NCI-H1436 (cell line): ENCODE data around the gene SH3PXD2A.
"Not testable (repeated sequence)": the region's sequence is repeated elsewhere in the genome, so short reads cannot be mapped to it uniquely, and the experiment has no call there.

Experiments used
- DNase-seq: peaks from one replicate; lab custom pipeline; 2025; lab: John Stamatoyannopoulos, UW

SH3PXD2A gene

DNA sequence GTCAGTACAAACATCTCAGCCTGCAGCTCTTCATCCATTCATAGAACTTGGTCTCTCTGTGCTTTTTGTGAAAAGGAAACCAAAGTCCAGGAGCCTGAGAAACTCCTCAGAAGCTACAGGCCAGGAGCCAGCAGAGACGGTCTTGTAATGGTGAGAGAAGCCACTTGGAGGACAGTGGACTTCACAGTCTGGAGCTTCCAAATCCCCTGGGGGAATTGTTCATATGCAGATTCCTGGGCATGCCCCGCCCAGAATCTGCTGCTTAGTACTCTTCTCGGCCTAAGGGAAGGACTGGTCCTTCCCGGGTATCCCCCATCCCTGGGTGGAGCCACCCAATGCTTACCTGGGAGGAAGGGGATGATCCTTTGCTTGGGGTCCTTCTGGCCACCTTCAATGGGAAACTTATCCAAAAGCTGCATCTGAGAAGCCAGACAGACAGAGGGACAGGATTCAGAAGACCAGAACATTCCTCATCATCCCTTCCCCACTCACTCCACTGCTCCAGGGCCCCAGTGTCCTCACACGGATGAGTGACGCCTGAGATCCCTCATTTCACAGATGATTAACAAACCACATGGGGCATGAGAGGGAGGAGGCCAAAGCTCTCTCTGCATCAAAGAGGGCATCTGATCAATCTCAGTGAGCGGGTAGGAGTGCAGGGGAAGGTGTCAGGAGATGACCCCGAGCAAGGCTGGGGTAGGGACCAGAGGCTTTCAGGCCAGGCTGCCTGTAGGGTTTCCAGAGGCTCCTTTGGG, 88.4 kb downstream of the SH3PXD2A start:
- no peak for DNase-seq

- DNase-seq: no peak
Measured at GRCh38 chr10:103765981-103766380, 89.4 kb downstream of the SH3PXD2A start.

DNA sequence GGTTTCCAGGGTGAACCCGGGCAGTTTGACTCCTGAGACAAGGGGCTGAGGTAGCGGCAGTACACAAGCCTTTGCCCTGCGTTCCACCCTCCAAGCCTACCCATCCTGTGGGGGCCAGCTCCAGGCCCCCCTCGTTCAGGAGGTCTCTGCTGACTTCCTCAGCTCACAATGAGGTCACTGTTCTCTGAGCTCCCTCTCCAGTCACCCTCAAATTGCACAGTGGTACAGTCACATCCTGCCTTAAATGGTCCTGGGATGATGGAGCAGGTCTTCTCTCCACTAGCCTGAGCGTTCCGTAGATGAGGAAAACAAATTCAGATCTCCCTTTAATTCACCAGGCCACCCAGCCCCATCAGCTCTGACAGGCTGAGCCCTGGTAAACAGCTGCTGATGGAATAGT, 90.2 kb downstream of the SH3PXD2A start:
- no peak for DNase-seq

DNA sequence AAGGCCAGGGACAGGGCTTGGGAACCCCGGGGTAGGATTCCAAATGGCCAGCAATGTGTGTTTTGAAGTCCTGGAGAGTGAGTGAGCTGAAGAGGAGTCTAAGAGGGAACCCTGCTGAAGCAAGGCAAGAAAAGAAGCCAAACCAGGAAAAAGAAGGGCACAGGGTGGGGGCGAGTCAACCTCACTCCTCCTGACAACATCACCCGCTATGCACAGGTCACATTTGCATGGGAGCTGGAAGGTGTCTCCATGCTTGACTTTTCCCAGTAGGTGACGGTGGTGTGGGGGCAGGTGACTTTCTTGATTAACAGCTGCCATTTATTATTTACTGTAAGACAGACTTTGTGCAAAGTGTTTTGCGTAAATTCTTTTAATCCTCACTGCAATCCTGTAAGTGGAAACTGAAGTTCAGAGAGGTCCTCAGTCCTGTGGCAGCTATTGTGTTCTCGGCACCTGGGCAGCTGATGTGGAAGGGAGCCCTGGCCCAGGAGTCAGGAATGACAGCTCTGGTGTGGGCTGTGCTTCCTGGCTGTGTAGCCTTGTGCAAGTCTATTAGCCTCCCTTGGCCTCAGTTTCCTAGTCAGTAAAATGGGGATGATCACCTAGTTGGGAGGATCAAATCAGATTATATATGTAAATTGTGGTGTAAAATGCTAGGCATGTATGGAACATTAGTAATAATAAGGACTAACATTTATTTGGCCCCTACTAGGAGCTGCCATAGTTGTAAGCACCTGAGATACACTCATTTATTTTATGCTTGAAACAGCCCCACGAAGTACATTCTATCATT, 90.9 kb downstream of the SH3PXD2A start:
- no peak for DNase-seq

- DNase-seq: no peak
Measured at GRCh38 chr10:103763374-103764202, 91.8 kb downstream of the SH3PXD2A start.

- DNase-seq: no peak
Measured at GRCh38 chr10:103762916-103763315, 92.5 kb downstream of the SH3PXD2A start.

DNA sequence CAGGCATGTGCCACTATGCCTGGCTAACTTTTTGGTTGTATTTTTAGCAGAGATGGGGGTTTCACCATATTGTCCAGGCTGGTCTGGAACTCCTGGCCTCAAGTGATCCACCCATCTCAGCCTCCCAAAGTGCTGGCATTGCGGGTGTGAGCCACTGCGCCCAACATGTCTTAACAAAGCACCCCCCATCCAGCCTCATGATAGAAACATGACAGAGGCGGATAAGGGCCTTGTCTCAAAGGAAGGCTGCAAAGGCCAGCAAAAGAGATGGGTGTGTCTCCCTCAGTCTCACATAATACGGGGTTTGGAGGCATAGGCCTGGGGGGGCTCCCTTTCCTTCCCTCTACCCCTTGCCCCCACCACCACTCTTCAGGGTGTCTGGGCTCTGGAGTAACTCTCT, 93.2 kb downstream of the SH3PXD2A start:
- no peak for DNase-seq

DNA sequence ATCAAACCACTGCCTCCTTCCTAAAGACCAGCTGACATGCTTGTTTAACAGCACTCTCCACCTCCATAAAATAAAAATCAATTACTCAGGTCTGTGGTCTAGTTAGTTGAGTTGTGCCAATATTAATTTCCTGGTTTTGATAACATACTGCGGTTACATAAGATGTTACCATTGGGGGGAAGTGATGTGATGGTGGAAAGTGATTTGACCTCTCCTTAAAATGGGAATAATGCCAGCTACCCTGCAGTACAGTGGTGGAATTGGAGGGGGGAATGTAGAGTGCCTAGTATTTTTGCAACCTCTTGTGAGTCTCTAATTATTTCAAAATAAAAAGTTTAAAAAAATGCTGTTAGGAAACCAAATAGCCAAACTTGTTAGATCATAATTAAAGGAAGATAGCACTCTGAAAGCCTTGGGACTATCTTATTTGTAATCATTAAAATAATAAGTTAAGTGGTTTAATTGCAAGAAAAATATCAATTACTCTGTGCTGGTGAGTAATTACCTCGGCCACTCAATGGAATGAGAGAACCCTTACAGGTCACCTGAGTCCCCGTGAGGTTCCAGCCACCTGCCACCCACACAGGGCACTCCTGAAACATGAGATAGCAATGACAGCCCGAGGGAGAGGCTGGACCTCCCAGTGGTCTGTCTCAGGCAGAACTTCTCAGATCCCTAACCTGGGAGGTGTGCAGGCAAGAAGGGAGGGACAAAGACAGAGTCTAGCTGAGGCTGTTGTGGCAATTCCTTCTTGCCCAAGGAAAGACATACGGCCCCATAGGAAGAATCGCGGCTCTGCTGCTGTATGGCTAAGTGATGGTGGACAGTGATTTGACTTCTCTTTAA, 94.1 kb downstream of the SH3PXD2A start:
- no peak for DNase-seq

GRCh38 chr10:103760233-103760632, 95.1 kb downstream of the SH3PXD2A start:
- not testable (repeated sequence) for DNase-seq

- DNase-seq: no peak
Measured at GRCh38 chr10:103759100-103759781, 96.1 kb downstream of the SH3PXD2A start.

DNA sequence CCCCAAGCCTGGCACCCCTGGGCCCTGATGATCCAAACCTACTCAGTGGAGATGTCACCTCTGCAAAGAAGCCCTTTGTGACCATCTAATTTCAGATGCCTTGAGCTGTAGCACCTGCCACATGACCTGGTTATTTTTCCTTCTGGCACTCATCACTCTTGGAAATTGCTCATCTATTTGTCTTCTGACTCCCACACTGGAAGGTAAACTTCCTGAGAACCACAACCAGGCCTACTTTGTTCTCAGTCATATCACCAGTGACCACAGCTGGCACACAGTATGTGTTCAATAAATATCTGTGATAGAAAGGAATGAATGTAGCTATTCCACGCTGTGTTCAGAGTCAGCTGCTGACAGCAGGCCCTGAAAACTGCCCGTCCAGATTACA, 97.1 kb downstream of the SH3PXD2A start:
- DNase-seq: no peak

GRCh38 chr10:103757531-103758293, 97.7 kb downstream of the SH3PXD2A start:
- no peak for DNase-seq

DNA sequence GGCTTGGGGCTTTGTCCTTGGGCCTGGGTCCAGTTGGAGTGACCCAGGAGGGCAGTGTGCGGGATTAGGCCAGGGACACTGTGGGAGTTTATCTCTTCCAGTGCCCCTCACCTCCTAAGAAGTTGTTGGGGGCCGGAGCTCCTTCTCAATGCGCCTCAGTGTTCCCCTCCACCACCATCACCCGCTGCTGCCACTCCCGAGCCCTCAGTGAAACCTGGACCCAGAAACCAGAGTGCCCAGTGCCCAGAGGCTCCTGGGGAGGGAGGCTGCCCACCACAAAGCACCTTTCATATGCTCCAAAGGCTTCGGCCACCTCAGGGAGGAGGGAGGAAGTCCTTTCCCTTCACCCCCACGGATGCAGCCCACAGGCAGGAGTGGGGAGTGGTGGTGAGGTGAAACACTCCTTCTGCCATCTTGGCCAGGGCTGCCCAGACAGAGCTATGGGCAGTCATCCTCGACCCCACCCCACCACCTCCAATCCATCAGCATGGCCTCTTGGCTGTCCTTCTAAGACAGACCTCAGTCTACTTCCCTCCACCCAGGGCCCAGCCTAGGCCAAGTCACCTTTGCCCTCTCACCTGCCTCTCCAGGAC, 99.0 kb downstream of the SH3PXD2A start:
- no peak for DNase-seq

DNA sequence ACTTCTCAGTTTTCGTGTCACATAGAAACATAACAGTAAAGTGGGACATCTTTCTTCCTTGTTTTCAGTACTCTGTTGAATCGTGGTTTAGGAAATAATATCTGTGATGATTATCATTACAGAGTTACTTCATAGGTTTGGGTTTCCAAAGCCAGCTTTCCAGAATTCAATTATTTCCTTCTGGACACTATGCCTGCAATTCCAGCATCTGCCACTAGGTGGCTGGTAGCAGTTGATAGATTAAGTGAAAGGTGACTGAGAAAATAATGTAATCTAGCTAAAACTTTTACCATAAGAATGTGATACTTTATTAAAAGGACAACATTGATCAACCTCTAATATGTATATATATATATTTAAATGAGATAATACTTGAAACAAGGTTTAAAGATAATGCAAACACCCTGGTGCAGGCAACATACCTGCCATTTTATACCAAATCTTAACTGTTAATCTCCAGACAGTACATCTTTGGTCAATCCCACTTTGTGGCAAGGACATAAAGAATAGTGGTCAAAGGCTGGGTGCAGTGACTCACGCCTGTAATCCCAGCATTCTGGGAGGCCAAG, 102.6 kb downstream of the SH3PXD2A start:
- DNase-seq: no peak

GRCh38 chr10:103751667-103752290, 103.6 kb downstream of the SH3PXD2A start:
- DNase-seq: no peak

GRCh38 chr10:103750836-103751235, 104.5 kb downstream of the SH3PXD2A start:
- no peak for DNase-seq

DNA sequence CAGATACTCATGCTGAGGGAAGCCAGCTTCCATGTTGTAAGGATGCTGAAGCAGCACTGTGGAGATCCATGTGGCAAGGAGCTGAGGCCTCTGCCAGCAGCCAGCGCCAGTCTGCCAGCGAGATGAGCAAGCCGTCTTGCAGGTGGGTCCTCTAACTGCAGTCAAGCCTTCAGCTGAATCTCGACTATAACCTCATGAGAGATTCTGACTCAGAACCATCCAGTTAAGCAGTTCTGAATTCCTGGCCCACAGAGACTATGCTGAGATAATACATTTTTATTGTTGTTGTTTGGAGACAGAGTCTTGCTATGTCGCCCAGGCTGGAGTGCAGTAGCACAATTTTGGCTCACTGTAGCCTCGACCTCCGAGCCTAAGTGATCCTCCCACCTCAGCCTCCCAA, 105.6 kb downstream of the SH3PXD2A start:
- DNase-seq: no peak

- no peak for DNase-seq
Measured at GRCh38 chr10:103748020-103748419, 107.4 kb downstream of the SH3PXD2A start.
